Hypothalamus (tissue), 51 donors: ENCODE measurements around the gene CUTA.
"Not testable (repeated sequence)": the region's sequence is repeated elsewhere in the genome, so short reads cannot be mapped to it uniquely, and the experiment has no call there.

Experiments used
- DNase-seq, 51 donors: peaks; one replicate each; lab custom pipeline; 2025; lab: John Stamatoyannopoulos, UW

The CUTA gene

GRCh38 chr6:33375143-33375671 lies 42.7 kb downstream of the CUTA start:
- DNase-seq = peak in 9 of 51 donors; percentile 1 to 13 (median 4)

- no peak for DNase-seq
These were observed 43.7 kb downstream of the CUTA start for GRCh38 chr6:33373960-33374910.

- DNase-seq = no peak
These were observed 45.3 kb downstream of the CUTA start for GRCh38 chr6:33372526-33373123.

- DNase-seq = not testable (repeated sequence)
These were observed 46.0 kb downstream of the CUTA start for GRCh38 chr6:33371901-33372300.

- not testable (repeated sequence) for DNase-seq
These were observed 50.2 kb downstream of the CUTA start for GRCh38 chr6:33367715-33368025.

- DNase-seq = no peak
These were observed 50.7 kb downstream of the CUTA start for GRCh38 chr6:33367009-33367714.
